ENCODE results near the gene GTPBP6.
"Not testable (repeated sequence)": the region's sequence is repeated elsewhere in the genome, so short reads cannot be mapped to it uniquely, and the experiment has no call there.

GRCh38 chrX:279757-280604, 38.6 kb downstream of the GTPBP6 start:
- not testable (repeated sequence) for TF ChIP-seq CTCF (IDR thresholded peaks at IDR 0.05 in 8 of 11, conservative IDR thresholded peaks at IDR 0.05 in 3 of 11); POLR2A (IDR thresholded peaks at IDR 0.05)

All from spleen (tissue), 7 donors.